ENCODE results near the gene ATXN8OS. TPM values are rescaled to one million over a fixed set of nuclear protein-coding genes. Genes with fewer than 3 reads are reported as not detected.

The ATXN8OS gene
- total and polyA plus RNA-seq, 2 donors (not counting 3 experiments of a cell fraction or from before 2014, with no cell fraction given) = not detected

GRCh38 chr13:70090036-70090723, 17.4 kb upstream of the ATXN8OS start:
- Histone ChIP-seq H3K27ac (ENCODE audit: insufficient read depth, low read depth, low read length) (no peak overlapping the region), H3K36me3 (ENCODE audit: control insufficient read depth in 2 of 2, extremely low read depth in 1 of 2, insufficient read depth in 2 of 2, low read length in 2 of 2) (no peaks in the 10 kb centered on the region), H3K27me3 (ENCODE audit: control insufficient read depth in 2 of 2, insufficient read depth in 2 of 2, low read length in 2 of 2) (no peaks in the 10 kb centered on the region), H3K4me2 (ENCODE audit: insufficient read depth, low read length) (no peak overlapping the region), H3K9me1 (replicated peaks; ENCODE audit: control insufficient read depth, extremely low read depth, insufficient read depth, low read length) (no peaks in the 10 kb centered on the region), H3K4me3 (replicated peaks in 1 of 3; ENCODE audit: insufficient read depth in 1 of 3, low read depth in 1 of 3, low read length in 3 of 3) (no peak overlapping the region), H3K9me3 (replicated peaks; ENCODE audit: control insufficient read depth, insufficient read depth, low read length) (no peaks in the 10 kb centered on the region), H2AFZ (ENCODE audit: low read depth, low read length) (no peak overlapping the region), H3K79me2 (ENCODE audit: control insufficient read depth, insufficient read depth, low read length) (no peaks in the 10 kb centered on the region), H3K9ac (replicated peaks; ENCODE audit: extremely low read depth, insufficient read depth, low read length) (no peak overlapping the region), H4K20me1 (replicated peaks; ENCODE audit: control insufficient read depth, extremely low read depth, insufficient read depth, low read length) (no peaks in the 10 kb centered on the region), H3K4me1 (ENCODE audit: control insufficient read depth, extremely low read depth, insufficient read depth, low read length) (no peaks in the 10 kb centered on the region)
- no peak for FAIRE-seq
- no peak for TF ChIP-seq CTCF (IDR thresholded peaks at IDR 0.05; ENCODE audit: extremely low read depth in 1 of 2, insufficient read depth in 1 of 2, low read depth in 1 of 2, low read length in 2 of 2)
- TF ChIP-seq MAX (IDR thresholded peaks at IDR 0.05; ENCODE audit: insufficient read depth, insufficient read length) = no peak
- no peak for TF ChIP-seq EZH2 (IDR thresholded peaks at IDR 0.05; ENCODE audit: borderline replicate concordance, low read depth, low read length, severe bottlenecking)
- TF ChIP-seq POLR2AphosphoS5 (IDR thresholded peaks at IDR 0.05; ENCODE audit: insufficient read depth, low read depth, low read length) = no peak
- TF ChIP-seq JUN (IDR thresholded peaks at IDR 0.05; ENCODE audit: borderline replicate concordance, insufficient read depth, insufficient read length, low read depth) = no peak
- TF ChIP-seq GATA2 (IDR thresholded peaks at IDR 0.05; ENCODE audit: insufficient read depth, insufficient read length, low read depth, low read length) = no peak
- no peak for TF ChIP-seq MYC (IDR thresholded peaks at IDR 0.05; ENCODE audit: low read depth, low read length)
- no peak for TF ChIP-seq FOS (IDR thresholded peaks at IDR 0.05; ENCODE audit: borderline replicate concordance, insufficient read depth, low read length)
- dilution Hi-C loops (cut with MboI; ENCODE audit: extremely low pct_ligation_motif_present, low sequenced_read_pairs) = no loop called here
- ChIA-PET CTCF (no interaction called here), POLR2A (no interaction called here)
- intact Hi-C loops (cut with micrococcal nuclease) = no loop called here
- DNase-seq (ENCODE audit: low read depth, low spot score) = no peak
- no TSS peak for BruUV-seq (replicated peaks)
